GM19023 (cell line): Measurements from ENCODE around the gene SLC44A5.
A peak's percentile ranks its signal among the peaks of the same experiment; 100 is the strongest.
"Not testable (repeated sequence)": the region's sequence is repeated elsewhere in the genome, so short reads cannot be mapped to it uniquely, and the experiment has no call there.

ENCODE experiments used
- ATAC-seq: cut with Tn5 transposase; IDR thresholded peaks from one replicate; pipeline ENCODE4 v1.9.1; 2021; ENCODE audit warnings: mild to moderate bottlenecking, moderate library complexity; ENCODE audit not compliant: unreplicated experiment

The SLC44A5 gene

DNA sequence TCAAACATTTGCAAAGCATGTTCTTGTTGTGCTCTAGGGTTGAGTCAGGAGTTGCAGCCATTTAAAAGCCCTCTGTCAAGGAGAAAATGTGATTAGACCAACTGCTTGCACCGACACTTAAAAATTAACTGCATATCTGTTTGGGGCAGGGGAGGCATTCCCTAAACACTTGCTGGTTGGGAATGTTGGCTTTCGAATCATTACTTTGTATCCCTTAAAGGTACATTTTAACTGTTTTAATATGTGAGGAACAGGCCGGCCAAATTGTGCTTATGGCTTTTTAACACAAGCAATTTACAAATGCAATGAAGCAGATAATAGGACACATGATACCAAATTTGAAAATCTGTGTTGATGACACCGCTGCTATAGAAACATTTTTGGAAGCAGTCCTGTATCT is 317.6 kb downstream of the SLC44A5 start:
- ATAC-seq, result no peak

DNA sequence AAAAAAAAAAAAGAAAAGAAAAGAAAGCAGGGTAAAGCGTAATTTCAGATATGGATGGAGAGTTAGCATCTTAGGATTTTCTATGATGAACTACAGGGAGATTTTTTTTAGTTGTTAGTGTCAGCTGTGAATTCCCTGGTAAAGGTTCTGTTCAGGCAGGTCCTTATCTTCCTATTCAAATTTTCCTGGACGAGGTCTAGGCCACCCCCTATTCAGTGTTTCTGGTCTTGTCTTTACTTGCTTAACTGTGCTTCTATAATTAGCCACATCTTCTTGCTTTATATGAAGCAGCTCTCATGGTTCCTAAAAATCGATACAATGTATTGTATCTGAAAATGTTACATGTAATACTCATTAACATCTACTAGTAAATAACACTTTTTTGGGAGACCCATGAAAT is 318.9 kb downstream of the SLC44A5 start:
- ATAC-seq, result no peak

DNA sequence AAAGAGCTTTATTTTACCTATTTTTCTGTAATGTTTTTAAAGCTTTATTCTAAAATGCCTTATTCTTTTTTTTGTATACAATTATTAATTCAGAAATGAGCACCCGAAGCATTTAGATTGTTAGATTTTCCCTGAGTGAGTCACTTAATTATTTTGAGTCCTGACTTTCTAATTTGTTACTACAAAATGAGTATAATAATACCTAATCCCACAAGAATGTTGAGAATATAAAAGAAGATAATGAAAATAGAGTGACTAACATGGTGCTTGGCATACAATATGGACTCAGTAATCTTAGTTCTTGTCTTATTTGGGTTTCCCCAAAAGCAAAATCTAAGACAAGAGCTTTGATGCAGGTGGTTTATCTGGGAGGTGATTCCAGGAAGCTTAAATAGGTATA is 334.5 kb downstream of the SLC44A5 start:
- no peak for ATAC-seq

DNA sequence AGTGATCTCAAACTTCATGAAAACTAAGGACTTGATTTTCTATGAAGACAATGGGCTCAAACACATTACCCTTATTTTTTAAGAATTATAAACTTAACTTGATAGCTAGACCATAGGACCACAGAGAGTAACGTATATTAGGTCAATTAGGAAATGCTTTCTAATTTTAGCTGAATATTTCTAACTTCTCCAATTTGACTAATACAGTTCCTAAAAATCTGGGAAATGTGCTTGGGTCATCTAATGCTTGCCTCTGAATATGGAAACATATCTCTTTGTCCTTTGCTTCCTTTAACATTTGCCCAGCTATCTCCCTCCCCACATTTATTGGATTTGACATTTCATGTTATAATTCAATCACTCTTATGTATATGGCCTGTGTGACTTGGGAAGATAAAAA is 335.3 kb downstream of the SLC44A5 start:
- no peak for ATAC-seq

DNA sequence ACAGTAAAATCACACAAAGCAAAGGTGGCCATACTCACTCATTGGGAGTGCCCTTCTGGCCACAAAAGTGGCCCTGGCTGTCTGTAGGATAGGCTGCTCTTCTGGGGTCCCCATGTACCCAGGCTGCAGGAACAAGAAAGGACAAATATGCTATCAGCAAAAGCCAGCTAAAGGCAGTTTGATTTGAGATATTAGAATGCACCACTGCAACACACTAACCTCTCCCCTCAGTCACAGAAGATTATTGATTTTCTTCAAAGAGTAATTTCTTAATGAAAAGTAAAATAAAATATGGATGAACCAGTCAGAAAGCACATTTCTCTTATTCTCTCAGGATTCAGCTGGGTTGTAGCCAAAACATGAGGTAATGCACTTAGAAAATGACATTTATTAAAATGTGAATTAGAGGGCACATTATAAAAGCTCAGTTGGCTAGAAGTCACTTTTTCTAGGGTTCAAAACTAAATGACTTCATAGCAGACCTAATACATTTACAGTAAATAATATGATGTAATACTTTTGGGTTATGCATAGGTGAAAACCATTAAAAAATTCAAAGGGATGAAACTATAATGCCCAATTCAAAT is 335.9 kb downstream of the SLC44A5 start:
- ATAC-seq, result no peak

DNA sequence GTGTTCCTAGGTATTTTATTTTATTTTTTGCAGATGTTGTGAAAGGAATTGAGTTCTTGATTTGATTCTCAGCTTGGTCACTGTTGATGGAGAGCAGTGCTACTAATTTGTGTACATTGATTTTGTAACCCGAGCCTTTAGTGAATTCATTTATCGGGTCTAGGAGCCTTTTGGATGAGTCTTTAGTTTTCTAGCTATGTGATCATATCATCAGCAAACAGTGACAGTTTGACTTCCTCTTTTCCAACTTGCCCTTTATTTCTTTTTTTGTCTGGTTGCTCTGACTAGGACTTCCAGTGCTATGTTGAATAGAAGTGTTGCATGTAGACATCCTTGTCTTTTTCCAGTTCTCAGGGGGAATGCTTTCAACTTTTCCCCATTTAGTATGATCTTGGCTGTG is 337.8 kb downstream of the SLC44A5 start:
- no peak for ATAC-seq

DNA sequence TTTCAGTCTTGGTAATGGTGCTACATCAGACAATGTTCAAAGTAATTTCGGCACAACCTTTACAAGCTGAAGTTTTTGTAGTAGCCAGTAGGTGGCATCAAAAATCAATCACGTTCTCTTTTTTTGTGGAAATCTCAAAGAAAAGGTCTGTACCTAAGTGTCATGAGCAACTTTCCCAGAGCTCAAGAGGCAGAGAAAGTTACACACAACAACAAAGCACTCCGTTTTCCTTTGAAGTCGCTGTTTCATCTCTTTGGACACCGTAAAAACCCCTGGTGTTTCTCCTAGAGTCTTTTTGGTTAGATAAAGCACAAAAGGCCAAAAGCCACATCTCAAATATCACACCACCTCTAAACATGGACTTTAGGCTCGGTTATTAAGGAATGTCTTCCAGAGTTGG is 345.1 kb downstream of the SLC44A5 start:
- ATAC-seq, result no peak

DNA sequence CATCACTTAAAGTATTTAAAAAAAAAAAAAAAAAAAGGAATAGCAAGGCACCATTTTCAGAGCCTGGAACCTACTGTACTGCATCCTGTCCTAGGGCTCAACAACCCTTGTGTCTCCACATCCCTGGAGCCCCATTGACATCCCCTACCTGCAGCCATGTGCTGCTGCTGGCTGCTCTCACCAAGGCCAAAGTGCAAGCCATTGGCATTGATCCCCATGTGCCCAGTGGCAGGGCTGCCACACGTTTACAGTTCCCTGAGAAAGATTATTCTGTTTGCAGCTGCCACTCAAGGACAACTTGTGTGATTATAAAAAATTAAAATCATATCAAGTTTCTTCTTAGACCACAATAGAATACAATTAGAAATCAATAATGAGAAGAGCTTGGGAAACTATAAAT is 346.8 kb downstream of the SLC44A5 start:
- no peak for ATAC-seq

DNA sequence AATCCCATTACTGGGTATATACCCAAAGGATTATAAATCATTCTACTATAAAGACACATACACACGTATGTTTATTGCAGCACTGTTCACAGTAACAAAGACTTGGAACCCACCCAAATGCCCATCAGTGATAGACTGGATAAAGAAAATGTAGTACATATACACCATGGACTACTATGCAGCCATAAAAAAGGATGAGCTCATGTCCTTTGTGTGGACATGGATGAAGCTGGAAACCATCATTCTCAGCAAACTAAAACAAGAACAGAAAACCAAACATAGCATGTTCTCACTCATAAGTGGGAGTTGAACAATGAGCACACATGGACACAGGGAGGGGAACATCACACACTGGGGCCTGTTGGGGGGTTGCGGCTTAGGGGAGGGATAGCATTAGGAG is 347.3 kb downstream of the SLC44A5 start:
- ATAC-seq, result not testable (repeated sequence)

DNA sequence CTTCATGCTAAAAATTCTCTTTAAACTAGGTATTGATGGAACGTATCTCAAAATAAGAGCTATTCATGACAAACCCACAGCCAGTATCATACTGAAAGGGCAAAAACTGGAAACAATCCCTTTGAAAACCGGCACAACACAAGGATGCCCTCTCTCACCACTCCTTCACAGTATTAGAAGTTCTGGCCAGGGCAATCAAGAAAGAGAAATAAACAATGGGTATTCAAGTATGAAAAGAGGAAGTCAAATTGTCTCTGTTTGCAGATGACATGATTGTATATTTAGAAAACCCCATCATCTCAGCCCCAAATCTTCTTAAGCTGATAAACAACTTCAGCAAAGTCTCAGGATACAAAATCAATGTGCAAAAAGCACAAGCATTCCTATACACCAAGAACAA is 349.0 kb downstream of the SLC44A5 start:
- ATAC-seq, result not testable (repeated sequence)

DNA sequence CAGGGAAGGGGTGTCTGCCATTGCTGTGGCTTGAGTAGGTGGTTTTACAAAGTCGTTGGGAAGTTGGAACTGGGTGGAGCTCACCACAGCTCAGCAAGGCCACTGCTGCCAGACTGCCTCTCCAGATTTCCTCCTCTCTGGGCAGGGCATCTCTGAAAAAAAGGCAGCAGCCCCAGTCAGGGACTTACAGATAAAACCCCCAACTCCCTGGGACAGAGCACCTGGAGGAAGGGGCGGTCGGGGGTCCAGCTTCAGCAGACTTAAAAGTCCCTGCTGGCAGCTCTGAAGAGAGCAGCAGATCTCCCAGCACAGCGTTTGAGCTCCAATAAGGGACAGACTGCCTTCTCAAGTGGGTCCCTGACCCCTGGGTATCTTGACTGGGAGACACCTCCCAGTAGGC is 352.6 kb downstream of the SLC44A5 start:
- ATAC-seq, result no peak

DNA sequence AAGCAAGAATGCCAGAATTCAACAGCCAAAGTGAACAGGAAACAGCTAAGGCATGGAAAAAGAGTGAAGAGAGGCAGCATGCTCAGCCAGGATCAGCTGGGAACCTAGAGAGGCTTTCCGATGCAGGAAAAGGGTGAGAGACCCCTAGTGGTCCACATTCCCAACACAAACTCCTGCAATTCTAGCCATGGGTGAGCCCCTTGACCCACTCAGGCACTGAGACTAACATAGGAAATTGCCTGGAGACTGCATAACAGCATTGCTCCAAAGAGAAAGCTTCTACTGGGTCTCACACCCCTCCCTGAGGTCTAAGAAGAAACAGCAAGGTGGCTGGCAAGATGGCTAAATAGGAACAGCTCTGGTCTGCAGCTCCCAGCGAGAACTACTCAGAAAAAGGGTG is 353.5 kb downstream of the SLC44A5 start:
- ATAC-seq, result no peak

DNA sequence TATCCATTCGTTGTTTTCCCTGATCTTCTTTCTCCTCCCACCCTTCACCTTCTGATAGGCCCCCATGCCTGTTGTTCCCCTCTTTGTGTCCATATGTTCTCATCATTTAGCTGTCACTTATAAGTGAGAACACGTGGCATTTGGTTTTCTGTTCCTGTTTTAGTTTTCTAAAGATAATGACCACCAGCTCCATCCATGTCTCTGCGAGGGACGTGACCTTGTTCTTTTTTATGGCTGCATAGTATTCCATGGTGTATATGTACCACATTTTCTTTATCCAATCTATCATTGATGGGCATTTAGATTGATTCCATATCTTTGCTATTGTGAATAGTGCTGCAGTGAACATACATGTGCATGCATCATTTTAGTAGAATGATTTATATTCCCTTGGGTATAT is 360.8 kb downstream of the SLC44A5 start:
- ATAC-seq, result not testable (repeated sequence)

DNA sequence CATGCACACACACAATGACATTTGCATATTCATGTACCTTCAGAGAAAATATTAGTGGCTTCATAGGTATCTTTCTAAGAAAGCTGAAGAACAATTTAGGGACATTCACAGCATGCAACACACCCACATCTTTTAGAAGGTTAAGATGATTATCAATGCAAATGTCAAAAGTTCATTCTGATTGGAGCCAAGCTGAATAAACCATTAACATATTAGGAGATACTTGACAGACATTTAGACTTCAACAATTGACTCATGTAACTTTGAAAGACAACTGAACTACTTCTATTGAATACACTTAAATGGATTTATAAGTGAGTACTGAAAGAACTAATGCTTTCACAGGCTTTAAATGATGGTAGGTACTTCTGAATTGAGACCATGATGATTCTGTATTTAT is 365.7 kb downstream of the SLC44A5 start:
- no peak for ATAC-seq

DNA sequence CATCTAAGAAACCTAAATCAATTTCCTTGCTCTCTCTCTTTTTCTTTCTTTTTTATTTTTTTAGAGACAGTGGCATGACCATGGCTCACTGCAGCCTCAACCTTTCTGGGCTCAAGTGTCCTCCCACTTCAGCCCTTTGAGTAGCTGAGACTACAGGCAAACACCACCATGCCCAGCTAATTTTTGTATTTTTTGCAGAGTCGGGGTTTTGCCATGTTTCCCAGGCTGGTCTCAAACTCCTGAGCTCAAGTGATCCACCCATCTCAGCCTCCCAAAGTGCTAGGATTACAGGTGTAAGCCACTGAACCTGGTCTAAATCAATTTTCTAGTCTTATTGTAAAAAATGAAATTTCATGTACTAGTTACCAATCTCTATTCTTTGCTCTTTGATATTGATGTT is 367.8 kb downstream of the SLC44A5 start:
- no peak for ATAC-seq

DNA sequence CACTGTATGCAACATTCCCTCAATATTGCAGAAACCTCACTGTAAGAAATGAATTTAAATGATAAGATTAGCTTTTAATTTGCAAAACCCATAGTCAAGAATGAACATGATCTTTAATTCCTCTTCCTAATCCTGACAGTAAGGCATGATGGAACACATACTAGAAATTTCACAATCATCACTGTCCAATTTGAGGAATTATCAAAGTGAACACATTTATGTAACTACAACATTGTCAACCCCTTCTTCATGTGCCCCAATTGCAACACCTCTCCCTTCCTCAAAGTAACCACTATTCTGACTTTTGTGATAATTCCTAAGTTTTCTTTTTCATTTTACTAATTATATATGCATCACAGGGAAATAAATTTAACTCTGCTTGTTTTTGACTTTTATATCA is 373.6 kb downstream of the SLC44A5 start:
- ATAC-seq, result no peak

DNA sequence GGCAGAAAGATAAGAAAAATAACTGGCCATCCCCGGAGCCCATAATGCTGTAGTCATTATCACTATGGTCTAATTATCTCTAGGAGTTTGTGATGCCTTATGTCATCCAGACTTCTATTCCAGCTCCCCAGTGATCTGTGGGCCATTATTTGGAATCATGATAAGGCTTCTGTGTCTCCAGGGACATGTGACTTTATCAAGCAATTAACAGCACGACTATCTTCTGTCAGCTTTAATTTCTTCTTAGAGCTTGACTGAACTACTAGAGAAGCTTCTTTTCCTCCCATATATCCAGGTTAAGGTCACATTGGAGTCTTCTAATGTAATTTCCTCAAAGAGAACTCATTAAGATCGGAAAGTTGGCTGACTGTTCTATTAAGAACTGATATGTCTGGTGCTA is 376.4 kb downstream of the SLC44A5 start:
- no peak for ATAC-seq

DNA sequence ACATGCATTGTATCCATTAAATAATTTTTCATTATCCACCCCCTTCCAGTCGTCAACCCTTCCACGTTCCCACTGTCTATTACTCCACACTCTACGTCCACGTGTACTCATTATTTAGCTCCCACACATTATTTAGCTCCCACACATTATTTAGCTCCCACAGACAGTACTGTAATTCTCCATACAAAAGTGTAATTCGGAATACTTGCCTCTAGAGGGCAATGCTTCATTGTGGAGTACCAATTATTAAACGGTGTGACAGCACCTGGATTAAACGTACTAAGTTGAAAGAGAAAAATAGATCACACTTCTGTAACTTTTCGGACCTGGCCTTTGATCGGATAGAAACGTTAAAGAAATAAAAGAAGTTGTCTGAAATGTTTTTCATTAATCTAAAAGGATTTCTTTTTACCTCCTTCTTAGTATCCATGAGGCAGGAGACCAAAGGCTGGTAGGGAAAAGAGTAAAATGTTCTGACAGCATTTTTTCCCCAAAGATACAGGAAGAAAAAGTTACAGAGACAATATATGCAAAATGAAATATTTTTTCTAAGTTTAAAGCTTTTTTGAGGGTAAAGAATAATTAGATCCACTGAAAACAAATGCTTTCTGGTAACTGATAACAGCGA is 377.5 kb downstream of the SLC44A5 start:
- peak; percentile 91 for ATAC-seq

DNA sequence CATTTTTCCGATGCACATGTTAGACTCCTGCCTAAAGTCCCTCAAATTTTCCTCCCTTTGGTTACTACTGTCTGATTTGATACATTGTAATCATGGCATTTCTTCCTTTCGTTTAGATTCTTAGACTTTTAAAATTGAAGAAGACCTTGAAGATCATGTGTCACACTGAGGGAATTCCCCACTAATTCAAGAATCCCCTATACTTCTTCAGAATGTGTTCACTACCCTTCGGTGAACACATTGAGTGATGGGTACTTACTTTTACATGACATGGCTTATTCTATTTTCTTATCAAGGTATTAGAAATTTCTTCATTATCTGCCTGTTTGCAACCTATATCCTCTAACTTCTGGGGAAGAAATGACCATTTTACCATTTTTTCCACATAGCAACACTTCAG is 390.8 kb downstream of the SLC44A5 start:
- no peak for ATAC-seq

DNA sequence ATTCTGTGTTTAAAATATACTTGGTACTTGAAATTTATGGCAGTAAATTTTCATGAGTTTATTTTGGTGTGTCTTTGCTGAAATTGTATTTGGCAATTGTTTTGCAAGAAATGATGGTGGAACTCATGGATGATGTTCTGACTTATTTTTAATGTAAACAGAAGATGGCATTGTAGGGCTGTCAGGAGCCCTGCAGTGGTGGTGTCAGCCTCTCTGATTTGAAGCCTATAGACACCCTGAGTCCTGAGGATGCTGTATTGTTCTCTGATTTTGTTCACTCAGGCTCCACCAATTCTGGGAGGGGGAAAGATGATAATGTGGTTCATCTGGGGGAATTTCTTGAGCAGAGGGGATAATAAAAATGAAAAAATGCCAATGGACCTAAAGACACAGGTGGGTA is 396.9 kb downstream of the SLC44A5 start:
- ATAC-seq, result no peak

DNA sequence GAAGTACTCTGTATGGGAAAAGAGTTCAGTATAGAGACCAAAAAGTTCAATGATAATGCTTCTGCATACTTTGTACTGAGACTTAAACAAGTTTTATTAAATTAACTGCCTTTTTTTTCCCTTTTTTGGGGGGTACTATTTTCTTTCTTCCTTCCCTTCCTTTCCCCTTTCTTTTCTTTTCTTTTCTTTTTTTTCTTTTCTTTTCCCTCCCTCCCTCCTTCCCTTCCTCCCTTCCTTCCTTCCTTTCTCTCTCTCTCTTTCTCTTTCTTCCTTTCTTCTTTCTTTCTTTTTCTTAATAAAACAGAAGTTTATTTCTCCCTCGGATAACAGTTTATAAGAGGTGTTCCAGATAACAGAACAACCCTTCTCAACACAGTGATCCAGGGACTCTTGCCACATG is 399.3 kb downstream of the SLC44A5 start:
- ATAC-seq, result no peak

DNA sequence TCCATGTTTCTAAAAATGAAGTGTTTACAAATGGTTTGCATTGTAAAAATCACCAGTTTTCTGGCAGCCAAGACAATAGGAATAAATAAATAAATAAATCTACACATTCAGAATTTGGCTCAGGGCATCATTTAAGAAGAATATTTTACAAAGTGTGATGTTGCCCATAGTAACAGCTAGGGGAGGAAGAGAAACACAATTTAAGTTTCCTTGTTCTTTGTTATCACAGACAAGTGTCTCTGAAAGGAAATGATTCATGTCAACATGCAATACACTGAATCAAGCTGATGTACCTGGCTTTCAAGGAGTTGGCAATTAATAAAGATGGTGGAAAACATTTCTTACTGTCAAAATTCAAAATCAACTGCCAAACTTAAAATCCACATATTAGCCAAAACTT is 402.1 kb downstream of the SLC44A5 start:
- no peak for ATAC-seq
